ENCODE results near the gene MAP2K6. TPM values are rescaled to one million over a fixed set of nuclear protein-coding genes. Genes with fewer than 3 reads are reported as not detected.

MAP2K6 gene
- total and polyA plus RNA-seq, 7 donors, result 1.6 to 51.4 (median 9.7) TPM

DNA sequence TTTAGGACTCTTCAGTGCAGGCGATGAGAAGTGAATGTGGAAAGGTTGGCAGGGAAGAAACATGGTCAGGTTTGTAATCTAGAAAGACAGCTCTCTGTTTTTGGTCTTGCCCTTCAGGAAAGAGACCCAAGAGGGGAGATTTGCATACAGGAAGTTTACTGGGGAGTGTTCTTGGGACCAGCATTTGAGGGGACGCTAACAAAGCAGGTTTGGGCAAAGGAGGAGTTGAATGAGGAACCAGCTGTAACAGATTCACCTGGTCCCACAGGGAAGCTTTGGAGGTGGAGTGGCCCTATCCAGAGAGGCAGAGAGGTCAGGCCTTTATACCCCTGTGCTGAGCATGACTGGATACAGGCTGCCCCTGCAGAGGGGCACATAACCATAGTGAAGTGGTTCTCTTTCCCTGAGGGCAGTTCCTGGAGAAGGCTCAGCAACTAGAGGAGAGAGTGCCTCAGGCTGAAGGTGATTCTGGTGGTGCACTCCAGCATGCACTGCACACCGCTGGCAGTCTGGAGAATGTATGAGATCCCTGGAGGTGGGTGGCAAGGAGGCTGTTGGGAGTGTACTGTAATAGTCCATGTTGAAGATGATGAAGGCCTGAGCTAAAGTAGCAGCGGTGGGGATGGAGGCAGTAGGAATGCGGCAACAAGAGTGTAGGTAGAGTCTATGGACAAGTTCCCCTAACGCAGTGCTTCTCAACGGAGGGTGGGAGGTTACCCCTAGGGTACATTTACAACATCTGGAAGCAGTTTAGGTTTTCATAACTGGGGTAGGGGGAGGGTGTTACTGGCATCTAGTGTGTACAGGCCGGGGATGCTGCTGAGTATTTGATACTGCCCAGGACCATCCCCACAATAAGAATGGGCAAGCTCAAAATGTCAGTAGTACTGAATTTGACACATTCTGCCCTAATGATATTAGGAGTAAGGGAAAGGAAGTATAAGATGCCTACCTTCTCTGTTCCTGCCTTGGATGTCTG is 37.2 kb downstream of the MAP2K6 start:
- H3K36me3 ChIP-seq, result no peaks in the 10 kb centered on the region
- no peaks in the 10 kb centered on the region for H3K27me3 ChIP-seq
- DNase-seq, result no peak
- no peak overlapping the region for H3K27ac ChIP-seq
- 91 to 92% methylated on average over 8 of the region's 8 CpGs for WGBS, 2 donors
- no peak overlapping the region for H3K4me3 ChIP-seq
- TF ChIP-seq EP300 (IDR thresholded peaks at IDR 0.05) (no peak), POLR2AphosphoS5 (IDR thresholded peaks at IDR 0.05) (no peak), CTCF (IDR thresholded peaks at IDR 0.05) (no peak), POLR2A (IDR thresholded peaks at IDR 0.05) (no peak)
- H3K4me1 ChIP-seq, result peaks cover 0 to 18% (median 17%) of the 10 kb centered on the region in 4 donors
- no peaks in the 10 kb centered on the region for H3K9me3 ChIP-seq
- intact Hi-C loops (cut with DNase I), result no loop called here

DNA sequence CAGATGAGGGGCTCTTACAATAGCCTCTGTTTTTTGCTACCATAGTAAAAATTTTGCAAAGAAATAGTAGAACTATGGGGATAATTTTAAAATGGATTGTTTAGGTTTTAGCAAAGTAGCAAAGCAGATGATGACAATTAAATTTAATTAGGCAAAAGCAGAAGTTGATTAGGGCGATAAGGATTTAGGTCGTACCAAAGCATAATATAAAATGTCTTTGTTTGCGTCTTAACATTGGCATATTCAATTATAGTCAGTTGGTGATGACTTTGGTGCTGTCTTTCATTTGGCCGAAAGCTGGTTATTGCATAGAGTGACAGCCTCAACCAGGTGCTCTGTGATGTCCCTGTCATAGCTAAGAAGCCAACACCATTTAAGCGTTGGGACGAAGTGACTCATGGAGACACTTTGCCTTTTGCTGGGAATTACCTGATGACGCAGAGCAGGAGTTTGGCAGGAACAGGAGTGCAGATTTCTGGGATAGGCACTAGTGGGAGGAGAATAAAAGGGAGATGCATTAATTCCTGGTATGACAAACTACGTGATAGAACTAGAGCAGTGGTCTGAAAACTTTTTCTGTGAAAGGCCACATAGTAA is 38.3 kb downstream of the MAP2K6 start:
- intact Hi-C loops (cut with DNase I), result no loop called here
- 85 to 87% methylated on average over 8 of the region's 8 CpGs for WGBS, 2 donors

DNA sequence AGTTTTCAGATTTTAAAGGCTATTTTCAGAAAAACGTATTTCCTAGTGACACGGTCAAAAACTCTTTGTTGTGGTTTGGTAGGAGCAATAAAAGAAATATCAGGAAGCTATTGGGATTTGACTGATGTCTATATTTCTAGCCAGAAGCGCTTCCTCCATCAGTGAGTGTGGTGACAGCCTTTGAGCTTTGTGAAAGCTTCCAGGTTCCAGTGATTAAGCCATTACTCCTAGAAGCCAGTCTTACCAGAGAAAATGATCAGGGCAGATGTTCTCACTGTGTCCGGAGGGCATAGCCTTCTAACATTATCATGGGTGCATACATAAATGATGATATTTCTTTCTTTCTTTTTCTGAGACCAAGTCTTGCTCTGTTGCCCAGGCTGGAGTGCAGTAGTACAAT is 39.6 kb downstream of the MAP2K6 start:
- intact Hi-C loops (cut with DNase I), result no loop called here
- Histone ChIP-seq H3K4me3 (no peak overlapping the region), H3K9me3 (no peaks in the 10 kb centered on the region), H3K27ac (no peak overlapping the region), H3K4me1 (peaks cover 0 to under 1% (median 0%) of the 10 kb centered on the region in 4 donors), H3K27me3 (no peaks in the 10 kb centered on the region), H3K36me3 (no peaks in the 10 kb centered on the region)
- no peak for DNase-seq
- 19 to 55% methylated on average over 4 of the region's 4 CpGs for WGBS, 2 donors
- TF ChIP-seq POLR2AphosphoS5 (IDR thresholded peaks at IDR 0.05) (no peak), EP300 (IDR thresholded peaks at IDR 0.05) (no peak), CTCF (IDR thresholded peaks at IDR 0.05) (no peak), POLR2A (IDR thresholded peaks at IDR 0.05) (no peak)

More for the DNA sequence above, 38.3 kb downstream of the MAP2K6 start:
- Histone ChIP-seq H3K4me1 (peaks cover 0 to 13% (median 12%) of the 10 kb centered on the region in 4 donors), H3K4me3 (no peak overlapping the region), H3K36me3 (no peaks in the 10 kb centered on the region), H3K9me3 (no peaks in the 10 kb centered on the region), H3K27ac (no peak overlapping the region), H3K27me3 (no peaks in the 10 kb centered on the region)
- no peak for DNase-seq
- TF ChIP-seq POLR2A (IDR thresholded peaks at IDR 0.05) (no peak), POLR2AphosphoS5 (IDR thresholded peaks at IDR 0.05) (no peak), CTCF (IDR thresholded peaks at IDR 0.05) (no peak), EP300 (IDR thresholded peaks at IDR 0.05) (no peak)

DNA sequence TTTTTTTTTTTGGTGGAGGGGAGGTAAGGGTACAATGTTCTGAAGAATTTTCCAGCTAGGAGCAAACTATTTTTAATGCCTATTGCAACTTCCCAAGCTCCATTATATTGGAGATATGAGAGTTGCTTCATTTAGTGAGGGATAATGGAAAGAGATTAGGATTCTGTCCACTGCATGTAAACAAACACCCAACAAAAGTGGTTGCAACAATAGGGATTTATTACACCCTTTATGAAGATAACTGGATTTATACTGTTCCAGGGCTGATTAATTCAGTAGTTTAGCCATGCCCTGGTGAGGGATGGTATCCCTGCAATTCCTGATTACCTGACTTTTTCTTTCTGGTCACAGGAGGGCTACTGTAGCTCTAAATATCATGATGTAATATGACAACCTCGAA is 40.5 kb downstream of the MAP2K6 start:
- no peak for DNase-seq
- H3K27me3 ChIP-seq, result no peaks in the 10 kb centered on the region
- no peaks in the 10 kb centered on the region for H3K9me3 ChIP-seq
- H3K36me3 ChIP-seq, result no peaks in the 10 kb centered on the region
- intact Hi-C loops (cut with DNase I), result no loop called here
- TF ChIP-seq POLR2A (IDR thresholded peaks at IDR 0.05), result no peak
- no peak for TF ChIP-seq EP300 (IDR thresholded peaks at IDR 0.05)
- TF ChIP-seq POLR2AphosphoS5 (IDR thresholded peaks at IDR 0.05), result no peak
- TF ChIP-seq CTCF (IDR thresholded peaks at IDR 0.05), result no peak
- WGBS, 2 donors, result 80 to 86% methylated on average over 1 of the region's 1 CpG
- no peaks in the 10 kb centered on the region for H3K4me1 ChIP-seq
- H3K4me3 ChIP-seq, result no peak overlapping the region
- no peak overlapping the region for H3K27ac ChIP-seq
